Astrocyte (in vitro differentiated cells and primary cell): ENCODE data around the gene CNOT10.

Experiments
- EZH2 ChIP-seq: IDR thresholded peaks from 2 replicates; pipeline ENCODE4 v1.6.1; 2012; ENCODE audit warnings: mild to moderate bottlenecking, low read length, inconsistent platforms; ENCODE audit not compliant: insufficient read depth
- TF ChIP-seq, protein P1 (sequence below): IDR thresholded peaks from 2 replicates; pipeline ENCODE4 v1.5.1; 2011; ENCODE audit warnings: low read depth, mild to moderate bottlenecking, inconsistent platforms, low read length, moderate library complexity; ENCODE audit not compliant: insufficient read depth

DNA sequence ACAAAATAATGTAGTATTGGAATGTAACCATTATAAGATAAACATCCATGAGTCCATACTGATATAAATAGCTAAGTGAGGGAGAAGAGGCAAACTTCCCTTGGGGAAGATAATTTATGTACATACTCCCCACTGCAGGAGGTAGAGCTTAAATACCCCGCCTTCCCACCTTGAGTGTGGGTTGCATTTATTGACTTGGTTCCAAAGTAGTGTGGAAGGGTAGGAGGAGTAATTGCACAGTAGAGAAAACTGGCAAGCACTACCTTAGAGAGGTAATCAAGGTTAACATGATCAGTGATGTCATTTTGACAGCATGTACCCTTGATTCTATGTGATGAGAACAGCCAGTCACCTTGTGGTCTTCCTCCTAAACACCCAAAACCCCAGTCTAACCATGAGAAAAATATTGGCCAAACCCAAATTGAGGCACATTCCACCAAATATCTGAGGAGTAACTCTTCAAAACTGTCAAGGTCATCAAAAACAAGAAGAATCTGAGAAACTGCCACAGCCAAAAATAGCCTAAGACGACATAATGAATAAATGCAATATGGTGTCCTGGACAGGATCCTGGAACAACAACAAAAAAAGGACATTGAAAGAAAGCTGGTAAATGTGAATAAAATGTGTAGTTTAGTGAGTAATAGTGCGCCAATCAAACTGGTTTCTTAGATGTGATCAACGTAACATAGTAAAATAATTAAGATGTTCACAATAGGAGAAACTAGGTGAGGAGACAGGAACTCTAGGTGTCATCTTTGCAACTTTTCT lies 774 bp upstream of the CNOT10 start:
- TF ChIP-seq, protein P1, sequence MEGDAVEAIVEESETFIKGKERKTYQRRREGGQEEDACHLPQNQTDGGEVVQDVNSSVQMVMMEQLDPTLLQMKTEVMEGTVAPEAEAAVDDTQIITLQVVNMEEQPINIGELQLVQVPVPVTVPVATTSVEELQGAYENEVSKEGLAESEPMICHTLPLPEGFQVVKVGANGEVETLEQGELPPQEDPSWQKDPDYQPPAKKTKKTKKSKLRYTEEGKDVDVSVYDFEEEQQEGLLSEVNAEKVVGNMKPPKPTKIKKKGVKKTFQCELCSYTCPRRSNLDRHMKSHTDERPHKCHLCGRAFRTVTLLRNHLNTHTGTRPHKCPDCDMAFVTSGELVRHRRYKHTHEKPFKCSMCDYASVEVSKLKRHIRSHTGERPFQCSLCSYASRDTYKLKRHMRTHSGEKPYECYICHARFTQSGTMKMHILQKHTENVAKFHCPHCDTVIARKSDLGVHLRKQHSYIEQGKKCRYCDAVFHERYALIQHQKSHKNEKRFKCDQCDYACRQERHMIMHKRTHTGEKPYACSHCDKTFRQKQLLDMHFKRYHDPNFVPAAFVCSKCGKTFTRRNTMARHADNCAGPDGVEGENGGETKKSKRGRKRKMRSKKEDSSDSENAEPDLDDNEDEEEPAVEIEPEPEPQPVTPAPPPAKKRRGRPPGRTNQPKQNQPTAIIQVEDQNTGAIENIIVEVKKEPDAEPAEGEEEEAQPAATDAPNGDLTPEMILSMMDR: no peak
- no peak for TF ChIP-seq EZH2
